Measurements from ENCODE around the gene ADPRH. TPM values are rescaled to one million over a fixed set of nuclear protein-coding genes. Genes with fewer than 3 reads are reported as not detected.

ADPRH gene
- total RNA-seq, 1 donor from 2014 or later, result 2.6 TPM

DNA sequence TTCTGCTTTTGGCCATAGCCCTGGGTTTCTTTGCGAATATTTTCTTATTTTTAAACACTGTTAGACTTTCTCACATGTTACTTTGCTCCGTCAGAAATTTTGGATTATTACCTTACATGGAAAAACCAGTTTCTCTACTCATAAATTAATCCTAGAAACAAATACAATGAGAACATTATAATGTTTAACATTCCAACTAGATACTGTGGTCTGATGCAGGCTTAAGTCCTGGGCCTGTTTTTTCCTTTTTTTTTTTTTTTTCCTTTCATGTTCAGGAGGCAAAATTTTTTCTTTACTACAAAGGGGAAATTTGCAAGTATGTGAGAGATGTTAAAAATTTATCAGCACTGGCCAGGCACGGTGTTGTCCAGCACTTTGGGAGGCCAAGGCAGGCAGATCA, 52.2 kb downstream of the ADPRH start:
- H3K36me3 Mint-ChIP-seq (ENCODE audit: low read depth, unreplicated experiment), result no peaks in the 10 kb centered on the region
- Histone ChIP-seq H3K9me3 (ENCODE audit: insufficient read depth, low read depth, low read length) (no peaks in the 10 kb centered on the region), H3K4me3 (ENCODE audit: insufficient read depth, low read depth, low read length) (no peak overlapping the region), H2AFZ (ENCODE audit: low read depth, low read length) (no peak overlapping the region), H3K79me2 (ENCODE audit: insufficient read depth, low read length) (no peaks in the 10 kb centered on the region), H3K36me3 (ENCODE audit: insufficient read depth, low read length) (no peaks in the 10 kb centered on the region), H3K9ac (ENCODE audit: low read length) (no peak overlapping the region), H3K27me3 (ENCODE audit: insufficient read depth, low read length) (no peaks in the 10 kb centered on the region), H4K20me1 (ENCODE audit: insufficient read depth, low read length) (no peaks in the 10 kb centered on the region), H3K4me2 (ENCODE audit: low read length) (no peak overlapping the region), H3K4me1 (ENCODE audit: insufficient read depth, low read length) (peaks cover 15% of the 10 kb centered on the region), H3K27ac (ENCODE audit: low read depth, low read length) (no peak overlapping the region)
- no peak for FAIRE-seq
- no peak overlapping the region for H3K4me3 Mint-ChIP-seq (ENCODE audit: unreplicated experiment)
- H3K9me3 Mint-ChIP-seq (ENCODE audit: unreplicated experiment), result no peaks in the 10 kb centered on the region
- TF ChIP-seq, protein P1, sequence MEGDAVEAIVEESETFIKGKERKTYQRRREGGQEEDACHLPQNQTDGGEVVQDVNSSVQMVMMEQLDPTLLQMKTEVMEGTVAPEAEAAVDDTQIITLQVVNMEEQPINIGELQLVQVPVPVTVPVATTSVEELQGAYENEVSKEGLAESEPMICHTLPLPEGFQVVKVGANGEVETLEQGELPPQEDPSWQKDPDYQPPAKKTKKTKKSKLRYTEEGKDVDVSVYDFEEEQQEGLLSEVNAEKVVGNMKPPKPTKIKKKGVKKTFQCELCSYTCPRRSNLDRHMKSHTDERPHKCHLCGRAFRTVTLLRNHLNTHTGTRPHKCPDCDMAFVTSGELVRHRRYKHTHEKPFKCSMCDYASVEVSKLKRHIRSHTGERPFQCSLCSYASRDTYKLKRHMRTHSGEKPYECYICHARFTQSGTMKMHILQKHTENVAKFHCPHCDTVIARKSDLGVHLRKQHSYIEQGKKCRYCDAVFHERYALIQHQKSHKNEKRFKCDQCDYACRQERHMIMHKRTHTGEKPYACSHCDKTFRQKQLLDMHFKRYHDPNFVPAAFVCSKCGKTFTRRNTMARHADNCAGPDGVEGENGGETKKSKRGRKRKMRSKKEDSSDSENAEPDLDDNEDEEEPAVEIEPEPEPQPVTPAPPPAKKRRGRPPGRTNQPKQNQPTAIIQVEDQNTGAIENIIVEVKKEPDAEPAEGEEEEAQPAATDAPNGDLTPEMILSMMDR (IDR thresholded peaks at IDR 0.05; ENCODE audit: insufficient read depth, low read depth, low read length), result no peak
- no peak for TF ChIP-seq EZH2 (IDR thresholded peaks at IDR 0.05; ENCODE audit: insufficient read depth, low read length)
- peaks cover under 1% of the 10 kb centered on the region for H3K27me3 Mint-ChIP-seq (ENCODE audit: low read depth, unreplicated experiment)
- H3K4me1 Mint-ChIP-seq (ENCODE audit: low read depth, unreplicated experiment), result peaks cover 33% of the 10 kb centered on the region
- peak; percentile 48 for DNase-seq (ENCODE audit: low read depth)
- H3K27ac Mint-ChIP-seq (ENCODE audit: unreplicated experiment), result peak overlapping the region; percentile 97

DNA sequence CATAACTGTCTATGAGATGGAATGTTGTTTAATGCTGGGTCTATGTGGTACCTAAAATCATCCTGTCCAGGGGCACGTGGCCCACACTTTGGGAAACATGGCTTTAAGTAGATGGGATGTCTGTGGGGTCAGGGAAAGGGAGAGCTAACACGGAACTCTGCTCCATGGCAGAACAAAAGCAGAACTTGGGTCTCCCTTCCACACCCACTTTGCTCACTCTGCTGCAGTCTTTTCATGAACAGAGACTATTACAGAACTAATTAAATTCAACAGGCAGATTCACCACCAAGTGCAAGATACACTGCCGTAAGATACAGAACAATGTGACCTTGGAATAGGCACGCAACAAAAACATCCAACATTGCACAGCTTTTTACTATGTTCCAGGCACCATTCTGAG, 52.9 kb downstream of the ADPRH start:
- no peaks in the 10 kb centered on the region for H3K9me3 ChIP-seq (ENCODE audit: insufficient read depth, low read depth, low read length)
- no peaks in the 10 kb centered on the region for H3K36me3 Mint-ChIP-seq (ENCODE audit: low read depth, unreplicated experiment)
- no peaks in the 10 kb centered on the region for H4K20me1 ChIP-seq (ENCODE audit: insufficient read depth, low read length)
- no peaks in the 10 kb centered on the region for H3K27me3 Mint-ChIP-seq (ENCODE audit: low read depth, unreplicated experiment)
- H3K4me2 ChIP-seq (ENCODE audit: low read length), result no peak overlapping the region
- H3K27ac ChIP-seq (ENCODE audit: low read depth, low read length), result no peak overlapping the region
- TF ChIP-seq EZH2 (IDR thresholded peaks at IDR 0.05; ENCODE audit: insufficient read depth, low read length), result no peak
- TF ChIP-seq, protein P1 (IDR thresholded peaks at IDR 0.05; ENCODE audit: insufficient read depth, low read depth, low read length), result no peak
- H3K4me1 ChIP-seq (ENCODE audit: insufficient read depth, low read length), result peaks cover 15% of the 10 kb centered on the region
- no peak overlapping the region for H2AFZ ChIP-seq (ENCODE audit: low read depth, low read length)
- no peak overlapping the region for H3K4me3 Mint-ChIP-seq (ENCODE audit: unreplicated experiment)
- no peak overlapping the region for H3K9ac ChIP-seq (ENCODE audit: low read length)
- no peaks in the 10 kb centered on the region for H3K9me3 Mint-ChIP-seq (ENCODE audit: unreplicated experiment)
- peaks cover 40% of the 10 kb centered on the region for H3K4me1 Mint-ChIP-seq (ENCODE audit: low read depth, unreplicated experiment)
- H3K79me2 ChIP-seq (ENCODE audit: insufficient read depth, low read length), result no peaks in the 10 kb centered on the region
- FAIRE-seq (no peak), DNase-seq (ENCODE audit: low read depth) (no peak)
- no peaks in the 10 kb centered on the region for H3K36me3 ChIP-seq (ENCODE audit: insufficient read depth, low read length)
- no peak overlapping the region for H3K27ac Mint-ChIP-seq (ENCODE audit: unreplicated experiment)
- no peak overlapping the region for H3K4me3 ChIP-seq (ENCODE audit: insufficient read depth, low read depth, low read length)
- H3K27me3 ChIP-seq (ENCODE audit: insufficient read depth, low read length), result no peaks in the 10 kb centered on the region

DNA sequence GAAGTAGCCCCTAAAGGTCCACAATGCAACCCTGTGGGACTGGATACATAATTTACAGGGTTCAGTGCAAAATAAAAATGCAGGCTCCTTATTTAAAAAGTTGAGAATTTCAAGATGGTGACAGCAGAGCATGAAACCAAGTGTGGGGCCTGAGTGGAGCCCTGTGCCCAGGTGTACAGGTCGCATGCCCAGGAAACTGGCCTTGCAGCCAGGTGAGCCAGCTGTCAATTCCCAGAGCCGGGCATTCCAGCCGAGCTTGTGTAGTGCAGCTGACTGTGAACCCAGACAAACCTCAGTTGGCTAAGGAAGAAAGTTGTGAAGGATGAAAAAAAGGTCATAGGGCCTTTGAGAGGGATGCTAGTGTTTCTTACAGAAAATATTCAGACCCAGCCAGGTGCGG, 53.5 kb downstream of the ADPRH start:
- DNase-seq (ENCODE audit: low read depth), result no peak
- no peak overlapping the region for H3K4me3 Mint-ChIP-seq (ENCODE audit: unreplicated experiment)

More for the DNA sequence above, 53.5 kb downstream of the ADPRH start:
- TF ChIP-seq, protein P1 (IDR thresholded peaks at IDR 0.05; ENCODE audit: insufficient read depth, low read depth, low read length), result no peak
- no peak for TF ChIP-seq EZH2 (IDR thresholded peaks at IDR 0.05; ENCODE audit: insufficient read depth, low read length)
- no peak overlapping the region for H3K9ac ChIP-seq (ENCODE audit: low read length)
- no peaks in the 10 kb centered on the region for H3K9me3 Mint-ChIP-seq (ENCODE audit: unreplicated experiment)
- H3K4me1 ChIP-seq (ENCODE audit: insufficient read depth, low read length), result peaks cover 20% of the 10 kb centered on the region
- H3K36me3 Mint-ChIP-seq (ENCODE audit: low read depth, unreplicated experiment), result no peaks in the 10 kb centered on the region
- H4K20me1 ChIP-seq (ENCODE audit: insufficient read depth, low read length), result no peaks in the 10 kb centered on the region
- no peaks in the 10 kb centered on the region for H3K27me3 ChIP-seq (ENCODE audit: insufficient read depth, low read length)
- H3K4me1 Mint-ChIP-seq (ENCODE audit: low read depth, unreplicated experiment), result peaks cover 40% of the 10 kb centered on the region
- no peak overlapping the region for H3K4me2 ChIP-seq (ENCODE audit: low read length)
- H3K27ac ChIP-seq (ENCODE audit: low read depth, low read length), result no peak overlapping the region
- no peaks in the 10 kb centered on the region for H3K27me3 Mint-ChIP-seq (ENCODE audit: low read depth, unreplicated experiment)
- no peak overlapping the region for H2AFZ ChIP-seq (ENCODE audit: low read depth, low read length)
- H3K79me2 ChIP-seq (ENCODE audit: insufficient read depth, low read length), result no peaks in the 10 kb centered on the region
- no peak overlapping the region for H3K4me3 ChIP-seq (ENCODE audit: insufficient read depth, low read depth, low read length)
- FAIRE-seq, result no peak
- H3K9me3 ChIP-seq (ENCODE audit: insufficient read depth, low read depth, low read length), result no peaks in the 10 kb centered on the region
- no peak overlapping the region for H3K27ac Mint-ChIP-seq (ENCODE audit: unreplicated experiment)
- no peaks in the 10 kb centered on the region for H3K36me3 ChIP-seq (ENCODE audit: insufficient read depth, low read length)
